A673 (cell line): ENCODE results near the gene MSRB3.

Experiments
- CTCF ChIP-seq: fragments of 300-800, 200-600 bp; sonication (generic); conservative IDR thresholded peaks from 2 replicates; pipeline ENCODE4 v1.5.1; 2017; ENCODE audit warnings: low read depth, mild to moderate bottlenecking, antibody characterized with exemption, low read length, moderate library complexity, mixed read lengths
- EZH2 ChIP-seq: fragments of 200-600 bp; sonication (generic); IDR thresholded peaks from 2 replicates; pipeline ENCODE4 v1.6.1; 2017; ENCODE audit warnings: borderline replicate concordance, low read depth, mild to moderate bottlenecking, mixed read lengths, antibody characterized with exemption, low read length; ENCODE audit not compliant: poor library complexity, severe bottlenecking

GRCh38 chr12:65432114-65432513 is 153.6 kb downstream of the MSRB3 start:
- TF ChIP-seq CTCF (no peak), EZH2 (no peak)
